ENCODE results near the gene TPCN2.
A peak's percentile ranks its signal among the peaks of the same experiment; 100 is the strongest.
"Not testable (repeated sequence)": the region's sequence is repeated elsewhere in the genome, so short reads cannot be mapped to it uniquely, and the experiment has no call there.

Gene TPCN2

GRCh38 chr11:69048694-69049489 is at the start of gene TPCN2:
TPCN2 (plus strand) TSS chr11:69048932; CDS start chr11:69048998, 66 bp downstream.
- Histone ChIP-seq H3K27ac (peak within 1 kb of the TSS; percentile 50), H3K36me3 (replicated peaks) (no peaks in the 10 kb centered on the region), H3K27me3 (replicated peaks) (no peaks in the 10 kb centered on the region), H3K4me3 (ENCODE audit: low read depth, low read length) (peak within 1 kb of the TSS; percentile 75)
- in situ Hi-C loops (cut with HindIII; ENCODE audit: low pct_ligation_motif_present, low sequenced_read_pairs) = no loop called here
- TF ChIP-seq CTCF (IDR thresholded peaks at IDR 0.05; ENCODE audit: low read depth, low read length, missing control alignments) = no peak
- peak; percentile 85 for DNase-seq

- no peak for TF ChIP-seq CTCF (IDR thresholded peaks at IDR 0.05; ENCODE audit: low read depth, low read length, missing control alignments)
- Histone ChIP-seq H3K27me3 (replicated peaks) (peaks cover 3% of the 10 kb centered on the region), H3K36me3 (replicated peaks) (no peaks in the 10 kb centered on the region), H3K27ac (no peak overlapping the region), H3K4me3 (ENCODE audit: low read depth, low read length) (no peak overlapping the region)
- no peak for DNase-seq
- in situ Hi-C loops (cut with HindIII; ENCODE audit: low pct_ligation_motif_present, low sequenced_read_pairs) = no loop called here
Measured at GRCh38 chr11:68999093-68999747, 49.5 kb upstream of the TPCN2 start.

- in situ Hi-C loops (cut with HindIII; ENCODE audit: low pct_ligation_motif_present, low sequenced_read_pairs); H3K27me3 ChIP-seq (replicated peaks); H3K36me3 ChIP-seq (replicated peaks); H3K4me3 ChIP-seq (ENCODE audit: low read depth, low read length); H3K27ac ChIP-seq; DNase-seq: not testable (repeated sequence)
Measured at GRCh38 chr11:68999748-69000355, 48.9 kb upstream of the TPCN2 start.

- H3K36me3 ChIP-seq (replicated peaks) = no peaks in the 10 kb centered on the region
- no peak for DNase-seq
- TF ChIP-seq CTCF (IDR thresholded peaks at IDR 0.05; ENCODE audit: low read depth, low read length, missing control alignments) = no peak
- H3K4me3 ChIP-seq (ENCODE audit: low read depth, low read length) = no peak overlapping the region
- H3K27me3 ChIP-seq (replicated peaks) = no peaks in the 10 kb centered on the region
- in situ Hi-C loops (cut with HindIII; ENCODE audit: low pct_ligation_motif_present, low sequenced_read_pairs) = no loop called here
- H3K27ac ChIP-seq = no peak overlapping the region
Measured at GRCh38 chr11:69000391-69000790, 48.3 kb upstream of the TPCN2 start.

- DNase-seq = peak; percentile 50
- in situ Hi-C loops (cut with HindIII; ENCODE audit: low pct_ligation_motif_present, low sequenced_read_pairs) = no loop called here
- Histone ChIP-seq H3K27ac (no peak overlapping the region), H3K4me3 (ENCODE audit: low read depth, low read length) (no peak overlapping the region), H3K36me3 (replicated peaks) (no peaks in the 10 kb centered on the region), H3K27me3 (replicated peaks) (no peaks in the 10 kb centered on the region)
- TF ChIP-seq CTCF (IDR thresholded peaks at IDR 0.05; ENCODE audit: low read depth, low read length, missing control alignments) = peak; percentile 76
Measured at GRCh38 chr11:69000831-69001242, 47.9 kb upstream of the TPCN2 start.
